GM21367 (cell line): ENCODE results near the gene OR10AD1.
A peak's percentile ranks its signal among the peaks of the same experiment; 100 is the strongest.

Experiments used
- ATAC-seq: cut with Tn5 transposase; IDR thresholded peaks from one replicate; pipeline ENCODE4 v1.9.1; 2021; ENCODE audit not compliant: unreplicated experiment

Gene OR10AD1

DNA sequence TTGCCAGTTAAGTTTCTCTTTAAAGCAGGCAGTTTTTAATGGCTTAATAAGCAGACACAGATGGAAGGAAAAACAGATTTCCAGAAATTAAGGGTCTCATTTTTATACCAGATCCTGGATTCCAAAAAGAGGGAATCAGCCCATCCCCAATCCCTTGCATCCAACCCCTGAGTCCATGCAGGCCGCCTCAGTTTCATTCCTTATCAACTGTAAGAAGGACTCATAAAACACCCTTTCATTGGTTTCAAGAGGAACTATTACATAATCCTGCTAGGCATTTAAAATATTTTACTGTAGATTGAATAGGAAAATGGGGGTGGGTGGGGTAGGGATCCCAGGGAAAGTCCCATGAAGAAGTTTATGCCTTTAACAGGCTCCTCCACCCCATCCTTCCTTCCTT, 10.2 kb downstream of the OR10AD1 start:
- ATAC-seq: no peak

DNA sequence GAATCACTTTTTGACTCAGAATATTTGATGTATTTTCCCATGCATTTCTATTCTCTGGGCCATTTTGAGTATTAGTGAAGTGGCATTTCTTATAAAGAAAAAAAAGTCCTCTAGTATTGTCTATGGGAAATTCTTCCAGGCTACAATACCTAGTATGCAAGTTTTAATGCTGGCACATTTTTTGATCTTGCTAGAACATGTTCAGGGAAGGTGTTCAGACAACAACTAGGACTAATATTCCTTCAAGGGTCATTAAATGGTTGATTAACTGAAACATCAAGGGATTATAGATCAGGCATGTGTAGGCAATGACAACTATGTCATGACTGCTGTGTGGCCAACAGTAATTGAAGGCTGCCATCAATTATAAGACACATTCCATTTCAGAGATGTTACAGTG, 12.0 kb downstream of the OR10AD1 start:
- ATAC-seq: no peak

DNA sequence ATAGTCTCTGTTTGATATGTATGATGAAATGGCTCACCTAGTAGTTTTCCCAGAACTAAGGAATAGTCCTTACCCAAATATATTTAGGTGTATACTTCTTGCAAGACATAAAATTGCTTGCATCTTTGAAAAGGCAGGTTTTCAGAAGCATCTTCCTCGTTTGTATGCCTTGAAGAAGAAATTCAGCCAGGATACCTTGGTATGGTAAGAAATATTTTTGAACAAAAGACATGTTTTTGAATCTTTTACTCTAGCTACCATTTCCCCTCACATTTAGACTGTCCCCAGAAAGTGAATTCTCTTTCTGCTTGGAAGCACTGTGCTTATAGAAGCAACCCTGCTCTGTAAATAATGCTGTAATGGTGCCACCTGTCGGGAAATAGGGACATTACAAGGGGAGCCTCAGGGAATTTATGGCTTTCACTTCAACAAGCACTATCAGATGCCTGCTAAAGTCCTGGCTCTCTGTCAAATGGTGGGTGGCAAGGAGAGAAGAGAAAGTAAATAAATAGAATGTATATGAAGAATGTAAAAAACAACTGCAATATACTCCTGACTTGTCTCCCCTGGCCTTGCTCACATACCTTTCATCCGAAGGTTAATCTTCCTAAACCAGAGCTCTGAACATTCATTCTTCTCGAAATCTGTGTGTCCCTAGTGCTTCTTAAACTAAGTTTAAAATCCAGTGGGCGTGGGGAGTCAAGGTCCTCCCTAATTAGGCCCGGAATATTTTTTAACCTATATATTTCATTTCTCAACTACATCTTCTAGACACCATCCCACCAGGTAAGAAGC, 13.6 kb downstream of the OR10AD1 start:
- no peak for ATAC-seq

DNA sequence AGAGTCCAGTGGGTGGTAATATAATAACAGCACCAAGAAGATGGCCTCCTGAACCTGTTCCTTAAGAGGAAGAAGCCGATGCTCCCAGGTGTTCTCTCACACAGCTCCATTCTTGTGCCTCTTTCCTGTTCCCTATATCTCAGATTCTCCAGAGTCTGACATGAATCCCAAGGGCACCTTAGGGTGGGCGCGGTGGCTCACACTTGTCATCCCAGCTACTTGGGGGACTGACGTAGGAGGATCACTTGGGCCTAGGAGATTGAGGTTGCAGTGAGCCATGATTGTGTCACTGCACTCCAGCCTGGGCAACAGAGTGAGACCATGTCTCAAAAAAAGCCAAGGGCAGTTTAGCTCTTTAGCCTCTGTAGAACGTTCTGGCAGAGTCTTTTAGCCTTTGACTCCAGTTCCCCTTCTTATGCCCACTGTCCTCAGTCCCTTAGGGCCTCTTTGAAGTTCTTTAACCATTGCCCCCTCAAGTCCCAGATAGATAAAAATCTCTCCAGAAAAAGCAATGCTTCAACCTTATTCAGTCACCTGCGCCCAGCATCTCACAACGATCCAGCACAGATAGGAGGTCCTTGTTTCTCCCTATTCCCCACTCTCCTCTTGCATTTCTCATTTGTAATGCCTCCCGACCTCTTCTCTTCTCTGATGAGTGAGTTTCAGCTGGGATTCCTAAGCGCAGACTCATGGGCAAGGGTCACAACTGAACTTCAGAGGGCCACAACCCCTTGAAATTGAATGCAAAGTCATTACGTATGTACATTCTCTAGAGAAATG, 15.0 kb downstream of the OR10AD1 start:
- no peak for ATAC-seq

DNA sequence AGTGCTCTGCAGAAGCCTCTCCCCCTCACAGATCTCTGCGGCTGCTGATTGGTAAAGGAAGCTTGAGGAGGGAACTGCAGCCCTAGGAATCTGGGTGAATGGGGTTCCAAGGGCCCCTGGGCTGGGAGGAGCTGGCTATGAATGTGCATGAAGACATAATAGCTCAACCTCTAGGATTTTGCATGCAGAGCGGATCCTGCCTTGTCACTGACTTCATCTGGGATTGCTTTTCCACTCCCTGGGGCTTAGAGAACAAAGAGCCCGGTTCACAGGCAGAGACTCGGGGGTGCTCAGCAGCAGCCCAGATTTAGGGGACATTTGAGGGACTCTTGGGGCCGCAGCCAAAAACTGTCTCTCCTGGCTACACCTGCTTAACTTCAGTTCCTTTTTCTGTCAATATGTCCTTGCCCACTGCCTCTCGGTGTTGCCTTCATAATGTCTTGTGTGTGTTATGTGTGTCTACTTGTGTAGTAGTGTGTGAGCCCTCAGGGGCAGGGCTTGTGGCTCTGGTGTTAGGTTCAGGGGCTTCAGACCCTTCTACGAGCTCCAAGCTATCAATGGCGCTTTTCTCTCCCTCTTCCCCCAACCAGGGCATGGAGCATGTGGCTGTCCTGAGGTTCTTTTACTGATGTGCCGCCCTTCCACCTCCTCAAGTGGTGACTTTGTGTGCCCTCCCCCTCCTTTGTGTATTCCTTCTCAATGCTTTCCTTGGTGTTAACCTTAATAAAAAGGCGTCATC, 17.7 kb downstream of the OR10AD1 start:
- ATAC-seq: no peak

DNA sequence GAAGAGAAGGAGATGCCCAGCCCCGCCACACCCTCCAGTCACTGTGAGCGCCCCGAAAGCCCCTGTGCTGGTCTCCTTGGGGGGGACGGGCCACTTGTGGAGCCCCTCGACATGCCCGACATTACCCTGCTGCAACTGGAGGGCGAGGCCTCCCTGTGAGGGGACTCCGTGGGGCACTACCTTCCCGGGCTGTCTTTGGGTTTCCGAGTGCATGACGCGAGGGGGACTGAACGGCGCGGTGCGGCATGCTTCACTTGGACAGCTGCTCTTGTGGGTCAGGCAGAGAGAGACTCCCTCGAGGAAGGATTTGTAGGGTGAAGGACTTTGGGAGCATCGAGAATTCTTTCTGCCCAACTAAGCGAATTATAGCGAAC, 18.6 kb downstream of the OR10AD1 start:
- ATAC-seq: no peak

DNA sequence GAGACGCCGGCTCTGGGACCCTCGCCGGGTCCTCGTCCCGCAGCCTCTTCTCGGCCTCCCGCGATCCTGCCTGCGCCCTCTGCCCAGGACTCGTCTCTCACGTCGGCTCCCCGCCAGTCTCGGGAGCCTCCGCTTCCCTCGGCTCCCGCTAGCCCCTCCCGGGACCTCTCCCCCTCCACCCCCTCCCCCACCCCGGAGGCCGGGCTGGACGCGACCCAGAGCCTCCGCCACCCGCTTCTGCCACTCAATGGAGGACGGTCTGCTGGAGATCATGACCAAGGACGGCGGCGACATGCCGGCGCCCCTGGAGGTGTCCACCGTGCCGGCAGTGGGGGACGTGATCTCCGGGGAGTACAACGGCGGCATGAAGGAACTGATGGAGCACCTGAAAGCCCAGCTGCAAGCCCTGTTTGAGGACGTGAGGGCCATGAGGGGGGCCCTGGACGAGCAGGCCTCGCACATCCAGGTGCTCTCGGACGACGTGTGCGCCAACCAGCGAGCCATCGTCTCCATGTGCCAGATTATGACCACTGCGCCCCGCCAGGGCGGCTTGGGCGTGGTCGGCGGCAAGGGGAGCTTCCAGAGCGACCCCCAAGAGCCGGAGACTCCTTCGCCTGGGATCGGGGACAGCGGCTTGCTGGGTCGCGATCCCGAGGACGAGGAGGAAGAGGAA, 19.1 kb downstream of the OR10AD1 start:
- no peak for ATAC-seq

DNA sequence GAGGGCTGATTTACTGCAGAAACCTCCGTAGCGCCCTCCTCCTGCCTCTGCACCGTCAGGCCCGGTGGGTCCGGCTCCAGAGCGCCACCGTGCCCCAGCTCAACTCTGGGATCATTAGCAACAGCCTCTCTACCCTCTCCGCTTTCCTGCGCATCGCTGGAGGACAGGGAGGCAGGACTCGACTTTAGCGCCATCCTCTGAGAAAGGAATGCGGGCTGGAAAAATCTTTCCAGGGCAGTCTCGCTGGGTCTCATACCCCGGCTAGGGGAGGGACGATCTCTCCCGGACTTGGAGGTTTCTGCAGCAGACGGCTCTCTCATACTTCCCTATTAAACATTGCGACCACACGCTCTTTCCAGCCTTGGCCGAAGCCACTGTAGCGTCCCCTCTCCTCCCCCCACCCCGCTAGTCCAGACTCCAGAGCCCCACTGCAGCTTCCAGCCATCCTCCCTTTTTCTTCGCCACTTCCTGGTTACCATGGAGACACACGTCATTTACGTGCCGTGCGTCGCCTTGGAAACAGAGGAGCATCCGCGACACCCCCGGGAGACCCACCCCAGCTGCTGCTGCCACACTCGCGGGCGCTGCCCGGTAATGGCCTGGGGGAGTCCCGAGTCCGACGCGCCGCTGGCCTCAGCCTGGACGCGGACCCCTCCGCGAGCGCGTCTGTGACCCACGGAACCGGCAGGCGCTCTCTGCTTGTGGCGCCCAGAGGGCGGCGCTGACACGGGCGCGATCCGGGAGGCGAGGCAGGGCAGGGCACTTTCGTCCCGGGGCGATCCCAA, 19.8 kb downstream of the OR10AD1 start, which contains the start of gene CCDC184:
CCDC184 (plus strand) TSS at position 554 of the 785 bp plus-strand sequence. CDS start 479 bp downstream, outside the sequence.
- ATAC-seq: peak; percentile 60

DNA sequence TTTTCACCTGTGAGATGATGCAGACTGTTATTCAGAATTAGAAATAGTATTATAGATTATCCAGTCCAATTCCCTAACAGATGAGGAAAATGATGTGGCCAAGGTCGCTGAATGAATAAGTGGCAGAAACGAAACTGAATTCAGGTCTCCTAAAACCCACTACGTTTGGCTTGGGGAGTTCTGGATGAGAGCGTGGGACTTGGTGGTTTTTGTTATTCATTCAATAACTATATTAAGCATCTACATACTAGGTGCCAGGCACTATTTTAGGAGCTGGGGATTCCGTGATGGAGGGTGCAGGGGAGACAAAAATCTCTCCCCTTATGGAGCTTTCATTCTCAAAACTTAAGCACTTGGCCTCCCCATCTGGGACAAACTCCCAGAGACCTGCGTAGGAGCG, 20.5 kb downstream of the OR10AD1 start:
- no peak for ATAC-seq

DNA sequence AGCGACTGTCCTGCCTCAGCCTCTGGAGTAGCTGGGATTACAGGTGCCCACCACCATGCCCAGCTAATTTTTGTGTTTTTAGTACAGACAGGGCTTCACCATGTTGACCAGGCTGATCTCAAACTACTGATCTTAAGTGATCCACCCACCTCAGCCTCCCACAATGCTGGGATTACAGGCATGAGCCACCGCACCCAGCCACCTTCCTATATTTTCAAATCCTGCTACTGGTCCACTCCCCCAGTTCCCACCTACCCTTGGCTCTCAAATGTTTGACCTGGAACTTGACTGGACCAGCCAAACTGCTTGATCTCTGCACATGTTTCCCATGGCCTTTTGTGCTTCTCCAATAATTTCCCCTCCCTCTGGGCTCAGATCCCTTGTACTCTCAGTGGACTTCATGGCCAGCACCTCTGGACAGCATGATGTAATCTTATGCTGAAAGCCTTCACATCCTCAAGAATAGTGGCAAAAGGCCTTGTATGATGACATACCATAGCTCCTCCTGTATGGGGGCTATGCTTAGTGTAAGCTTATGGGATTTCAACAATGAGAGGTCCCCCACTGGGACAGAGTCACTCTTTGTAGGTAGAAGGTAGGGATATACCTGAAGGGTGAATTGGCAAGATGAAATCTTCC, 22.1 kb downstream of the OR10AD1 start:
- ATAC-seq: no peak

DNA sequence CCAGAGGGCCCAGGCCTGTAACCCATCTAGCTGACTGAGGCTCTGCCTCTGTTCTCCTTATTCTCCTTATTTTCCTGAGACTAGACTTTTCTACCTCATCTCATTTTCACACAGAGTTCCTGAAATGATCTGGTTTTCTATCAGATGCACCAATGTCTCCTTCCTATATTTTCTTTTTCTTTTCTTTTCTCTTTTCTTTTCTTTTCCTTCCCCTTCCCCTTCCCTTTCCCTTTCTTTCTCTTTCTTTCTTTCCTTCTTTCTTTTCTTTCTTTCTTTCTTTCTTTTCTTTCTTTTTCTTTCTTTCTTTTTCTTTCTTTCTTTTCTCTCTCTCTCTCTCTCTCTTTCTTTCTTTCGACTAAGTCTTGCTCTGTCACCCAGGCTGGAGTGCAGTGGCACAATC, 22.7 kb downstream of the OR10AD1 start:
- no peak for ATAC-seq

DNA sequence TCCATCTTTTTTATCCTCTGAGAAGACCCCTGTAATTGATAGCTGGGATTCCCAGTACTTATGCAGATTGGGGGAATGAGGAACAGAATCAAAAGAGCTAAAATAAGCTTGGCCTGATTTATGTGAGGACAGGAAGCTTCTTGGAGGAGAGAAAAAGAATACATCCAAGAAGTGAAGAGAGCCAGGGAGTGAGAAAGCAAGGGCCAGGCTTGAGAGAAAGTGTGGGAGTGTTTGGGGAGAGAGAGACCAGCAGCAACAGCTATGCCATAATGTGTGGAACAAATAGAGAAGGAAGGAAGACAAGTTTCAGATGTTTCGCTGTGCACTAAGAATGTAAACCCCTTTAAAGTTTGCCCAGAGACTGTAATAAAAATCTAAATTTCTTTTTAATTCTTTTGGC, 23.6 kb downstream of the OR10AD1 start:
- no peak for ATAC-seq

DNA sequence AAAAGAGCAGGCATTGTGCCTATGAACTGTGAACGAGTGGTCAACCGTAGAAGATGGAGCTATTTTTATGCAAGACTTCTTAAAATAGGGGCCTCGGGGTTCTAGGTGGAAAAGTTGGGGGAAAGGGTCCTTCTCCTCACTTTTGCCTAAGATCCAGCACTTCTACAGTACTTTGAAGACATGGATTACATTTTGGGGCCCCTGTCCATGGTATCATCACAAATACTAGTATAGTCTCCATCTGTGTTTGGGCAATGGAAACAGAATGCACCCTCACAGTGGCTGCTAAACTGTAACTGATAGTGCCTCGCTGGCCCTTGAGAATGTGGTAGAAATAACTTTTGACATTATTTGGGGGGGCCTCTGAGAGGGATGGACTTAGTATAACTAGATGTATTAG, 25.1 kb downstream of the OR10AD1 start:
- ATAC-seq: no peak

DNA sequence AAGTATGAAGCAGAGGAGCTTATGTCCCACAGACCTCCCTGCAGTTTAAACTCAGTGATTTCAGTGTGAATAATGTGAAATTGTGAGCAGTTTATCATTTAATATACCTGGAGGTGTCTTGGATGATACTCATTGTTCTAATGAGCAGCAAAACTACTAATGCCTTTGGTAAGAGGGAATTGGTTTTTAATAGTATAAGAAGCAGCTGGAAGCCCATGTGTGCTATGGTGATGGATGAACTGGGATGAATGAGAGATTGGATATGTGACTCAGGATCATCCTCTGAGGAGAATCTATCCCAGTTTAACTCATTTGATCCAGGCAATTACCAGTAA, 26.7 kb downstream of the OR10AD1 start:
- no peak for ATAC-seq

DNA sequence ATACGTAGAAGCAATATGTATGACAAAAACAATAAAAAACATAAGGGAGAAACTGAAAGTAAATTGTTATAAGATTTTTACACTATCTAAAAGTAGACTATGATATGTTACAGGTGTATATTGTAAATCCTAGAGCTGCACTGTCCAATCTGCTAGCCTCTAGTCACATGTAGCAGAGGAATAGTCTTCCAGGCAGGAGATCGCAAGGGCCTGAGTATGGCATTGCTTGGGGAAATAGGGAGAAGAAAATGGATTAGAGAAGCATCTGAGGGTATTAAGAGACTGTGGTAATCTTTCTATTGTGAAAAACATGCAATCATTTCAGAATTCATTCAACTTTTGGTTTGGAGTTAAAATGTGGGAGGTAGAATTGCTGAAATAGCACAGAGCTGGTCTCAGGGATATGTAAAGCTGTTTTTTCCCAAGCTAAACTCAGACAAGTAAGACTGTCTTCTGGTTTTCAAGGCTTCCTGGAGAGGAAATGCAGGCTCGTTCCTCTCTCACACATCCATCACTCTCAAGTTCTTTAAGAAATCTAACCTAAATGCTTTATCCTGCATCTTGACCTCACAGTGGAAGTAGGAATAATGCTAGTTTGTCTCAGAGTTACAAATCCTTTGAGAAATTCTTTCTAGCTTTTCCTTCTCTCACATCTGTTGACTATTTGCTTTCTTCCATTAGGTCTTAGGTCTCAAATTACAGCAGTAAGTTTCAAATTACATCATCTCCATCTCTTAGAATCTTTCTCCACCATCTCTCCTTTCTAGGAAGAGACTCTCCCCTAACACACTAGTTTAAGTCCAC, 27.3 kb downstream of the OR10AD1 start:
- no peak for ATAC-seq

DNA sequence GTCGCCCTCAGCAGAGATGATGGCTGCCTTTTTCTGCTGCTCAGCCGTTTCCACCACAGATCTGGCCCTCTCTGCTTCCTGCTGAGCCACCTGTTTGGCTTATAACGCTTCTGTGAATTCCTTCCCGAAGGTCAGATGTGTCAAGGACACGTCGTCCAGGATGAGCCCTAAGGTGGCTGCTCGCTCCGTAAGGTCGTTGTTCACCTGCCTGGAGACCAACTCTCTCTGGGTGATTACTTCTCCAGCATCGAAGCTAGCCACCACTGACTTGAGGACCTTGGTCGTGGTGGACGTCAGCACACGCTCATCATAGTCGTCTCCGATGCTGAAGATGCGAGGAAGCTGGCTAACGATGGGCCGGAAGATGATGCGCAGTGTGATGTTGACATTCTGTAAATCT, 34.1 kb downstream of the OR10AD1 start:
- no peak for ATAC-seq

DNA sequence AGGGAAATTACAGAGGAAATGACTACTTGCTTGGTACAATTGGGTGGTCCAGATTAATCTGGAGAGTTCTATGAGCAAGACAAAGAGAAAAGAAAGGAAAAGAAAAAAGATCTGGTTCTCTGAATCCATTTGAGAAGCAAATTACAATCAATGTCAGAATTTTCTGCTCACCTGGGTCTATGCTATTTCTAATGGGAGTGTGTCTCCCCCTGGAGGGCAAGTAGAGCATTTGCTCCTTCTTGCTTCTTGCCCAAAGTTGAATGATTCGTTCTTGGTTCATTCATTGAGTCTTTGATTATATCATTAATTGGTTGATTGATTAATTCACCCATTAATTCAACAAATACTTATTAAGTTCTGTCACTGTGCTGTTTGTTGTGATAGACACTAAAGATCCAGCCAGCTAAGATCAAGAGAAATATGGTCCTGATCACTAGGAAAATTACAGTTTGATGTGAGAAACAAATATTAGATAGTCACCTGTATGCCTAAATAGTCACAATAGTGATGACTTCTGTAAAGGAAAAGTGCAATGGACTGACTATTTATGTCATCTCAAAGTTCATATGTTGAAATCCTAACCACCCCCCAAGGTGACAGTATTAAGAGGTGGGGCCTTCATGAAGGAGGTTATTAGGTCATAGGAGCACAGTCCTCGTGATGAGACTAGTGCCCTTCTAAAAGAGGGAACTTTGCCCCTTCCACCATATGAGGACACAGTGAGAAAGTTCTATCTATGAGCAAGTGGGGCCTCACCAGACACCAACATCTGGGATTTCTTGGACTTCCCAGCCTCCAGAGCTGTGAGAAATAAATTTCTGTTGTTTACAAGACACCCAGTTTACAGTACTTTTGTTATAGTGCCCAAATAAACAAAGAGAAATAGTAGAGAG, 37.8 kb downstream of the OR10AD1 start:
- ATAC-seq: no peak

DNA sequence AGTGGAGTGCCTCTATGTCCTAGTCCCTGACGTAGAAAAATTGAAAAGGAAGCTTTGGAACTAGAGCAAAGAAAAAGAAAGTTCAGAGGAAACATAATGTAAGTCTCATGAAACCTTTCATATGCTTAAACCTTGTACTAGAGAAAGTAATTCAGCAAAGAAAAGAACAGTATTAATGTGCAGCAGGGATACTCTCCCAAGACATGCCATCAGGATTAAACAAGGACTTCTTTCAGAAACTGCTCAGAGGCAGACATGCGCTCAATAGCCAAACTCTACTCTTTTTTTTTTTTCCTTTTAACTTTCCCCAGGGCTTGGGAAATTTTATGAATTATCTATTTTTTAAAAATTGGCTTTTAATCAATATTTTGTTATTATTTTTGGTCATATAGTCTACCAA, 38.6 kb downstream of the OR10AD1 start:
- no peak for ATAC-seq
